ENCODE data around the gene GAS5.

The GAS5 gene

GRCh38 chr1:173823781-173824314 lies 43.9 kb downstream of the GAS5 start:
- no peak for DNase-seq

GRCh38 chr1:173821680-173822079 lies 46.1 kb downstream of the GAS5 start:
- no peak for DNase-seq

GRCh38 chr1:173818459-173818858 lies 49.3 kb downstream of the GAS5 start:
- DNase-seq, result no peak
